Activated CD4-positive, alpha-beta T cell treated with anti-CD3 and anti-CD28 coated beads, Interleukin-2, amount 50 U/mL, for 48 hours (primary cell): ENCODE results near the gene TSC22D4.
A peak's percentile ranks its signal among the peaks of the same experiment; 100 is the strongest.

Source experiments
- DNase-seq, 2 experiments: peaks; one replicate each; pipeline ENCODE4 v3.0.0-alpha.2; 2020

TSC22D4 gene

GRCh38 chr7:100492738-100493475 is 13.9 kb upstream of the TSC22D4 start:
- no peak for DNase-seq

DNA sequence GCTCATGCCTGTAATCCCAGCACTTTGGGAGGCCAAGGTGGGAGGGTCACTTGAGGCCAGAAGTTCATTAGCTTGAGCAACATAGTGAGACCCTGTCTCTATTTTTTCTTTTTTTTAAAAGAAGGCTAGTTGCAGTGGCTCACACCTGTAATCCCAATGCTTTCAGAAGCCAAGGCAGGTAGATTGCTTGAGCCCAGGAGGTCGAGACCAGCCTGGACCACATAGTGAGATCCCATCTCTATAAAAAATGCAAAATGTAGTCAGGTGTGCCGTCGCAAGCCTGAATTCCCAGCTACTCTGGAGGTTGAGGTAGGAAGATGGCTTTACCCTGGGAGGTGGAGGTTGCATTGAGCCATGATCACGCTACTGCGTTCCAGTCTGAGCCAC is 12.2 kb upstream of the TSC22D4 start:
- DNase-seq: no peak

DNA sequence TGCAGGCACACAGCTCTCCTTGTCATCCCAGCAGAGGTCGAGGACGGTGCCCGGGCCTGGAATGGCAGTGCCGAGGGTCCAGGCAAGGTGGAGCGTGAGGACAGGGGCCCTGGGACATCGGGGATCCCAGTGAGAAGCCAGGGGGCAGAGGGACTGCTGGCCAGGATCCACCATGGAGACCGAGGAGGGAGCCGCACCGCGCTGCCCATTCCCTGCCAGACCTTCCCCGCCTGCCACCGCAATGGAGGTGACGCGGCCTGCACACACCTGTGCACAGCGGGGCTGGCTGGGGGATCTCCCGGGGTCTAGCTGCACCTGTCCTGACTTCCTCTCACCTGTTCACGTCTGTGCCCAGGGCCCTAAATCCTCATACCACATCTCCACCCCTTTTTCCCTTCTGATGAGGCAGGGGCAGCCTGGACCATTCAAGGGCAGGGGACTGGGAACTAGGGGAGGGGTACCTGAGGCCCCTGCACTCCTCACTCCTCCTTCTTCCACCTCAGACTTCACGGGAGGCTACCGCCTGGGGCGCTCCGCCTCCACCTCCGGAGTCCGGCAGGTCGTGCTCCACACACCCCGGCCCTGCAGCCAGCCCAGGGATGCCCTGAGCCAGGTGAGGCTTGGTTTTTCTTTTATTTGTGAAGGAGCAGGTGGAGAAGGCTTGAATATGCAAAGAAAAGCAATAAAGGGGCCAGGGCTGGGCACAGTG is 11.6 kb upstream of the TSC22D4 start:
- DNase-seq: no peak

DNA sequence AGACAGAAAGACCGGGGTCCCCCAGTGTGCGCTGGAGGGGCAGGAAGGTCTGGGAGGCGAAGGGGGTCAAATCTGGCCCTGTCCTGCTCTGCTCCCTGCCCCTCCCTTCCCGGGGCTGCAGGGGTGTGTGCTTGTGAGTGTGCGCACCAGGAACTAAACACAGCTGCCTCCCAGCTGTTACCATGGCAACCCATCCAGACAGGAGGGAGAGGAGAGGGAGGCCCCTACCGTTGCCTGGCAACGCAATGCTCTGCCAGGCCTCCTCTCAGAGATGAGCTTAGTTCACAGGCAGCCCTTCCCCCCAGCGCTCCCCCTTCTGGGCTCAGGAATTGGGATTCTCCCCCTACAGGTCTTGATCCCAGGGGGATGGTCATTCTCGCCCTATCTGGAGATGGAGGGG is 10.8 kb upstream of the TSC22D4 start:
- peak in 1 of 2 experiments; percentile 39 for DNase-seq

GRCh38 chr7:100489121-100489520 is 10.1 kb upstream of the TSC22D4 start:
- DNase-seq: no peak

DNA sequence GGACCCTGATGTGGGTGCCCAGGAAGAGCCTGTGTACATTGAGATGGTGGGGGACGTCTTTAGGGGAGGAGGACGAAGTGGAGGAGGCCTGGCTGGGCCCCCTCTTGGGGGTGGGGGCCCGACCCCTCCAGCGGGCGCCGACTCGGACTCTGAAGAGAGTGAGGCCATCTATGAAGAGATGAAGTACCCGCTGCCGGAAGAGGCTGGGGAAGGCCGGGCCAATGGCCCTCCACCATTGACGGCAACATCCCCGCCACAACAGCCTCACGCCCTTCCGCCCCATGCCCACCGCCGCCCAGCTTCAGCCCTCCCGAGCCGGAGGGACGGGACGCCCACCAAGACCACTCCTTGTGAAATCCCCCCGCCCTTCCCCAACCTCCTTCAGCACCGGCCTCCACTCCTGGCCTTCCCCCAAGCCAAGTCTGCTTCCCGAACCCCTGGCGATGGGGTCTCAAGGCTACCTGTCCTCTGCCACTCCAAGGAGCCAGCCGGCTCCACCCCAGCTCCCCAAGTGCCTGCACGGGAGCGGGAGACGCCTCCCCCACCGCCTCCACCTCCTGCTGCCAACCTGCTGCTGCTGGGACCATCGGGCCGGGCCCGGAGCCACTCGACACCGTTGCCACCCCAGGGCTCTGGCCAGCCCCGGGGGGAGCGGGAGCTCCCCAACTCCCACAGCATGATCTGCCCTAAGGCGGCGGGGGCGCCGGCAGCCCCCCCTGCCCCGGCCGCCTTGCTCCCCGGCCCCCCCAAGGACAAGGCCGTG is 9.5 kb upstream of the TSC22D4 start:
- no peak for DNase-seq

DNA sequence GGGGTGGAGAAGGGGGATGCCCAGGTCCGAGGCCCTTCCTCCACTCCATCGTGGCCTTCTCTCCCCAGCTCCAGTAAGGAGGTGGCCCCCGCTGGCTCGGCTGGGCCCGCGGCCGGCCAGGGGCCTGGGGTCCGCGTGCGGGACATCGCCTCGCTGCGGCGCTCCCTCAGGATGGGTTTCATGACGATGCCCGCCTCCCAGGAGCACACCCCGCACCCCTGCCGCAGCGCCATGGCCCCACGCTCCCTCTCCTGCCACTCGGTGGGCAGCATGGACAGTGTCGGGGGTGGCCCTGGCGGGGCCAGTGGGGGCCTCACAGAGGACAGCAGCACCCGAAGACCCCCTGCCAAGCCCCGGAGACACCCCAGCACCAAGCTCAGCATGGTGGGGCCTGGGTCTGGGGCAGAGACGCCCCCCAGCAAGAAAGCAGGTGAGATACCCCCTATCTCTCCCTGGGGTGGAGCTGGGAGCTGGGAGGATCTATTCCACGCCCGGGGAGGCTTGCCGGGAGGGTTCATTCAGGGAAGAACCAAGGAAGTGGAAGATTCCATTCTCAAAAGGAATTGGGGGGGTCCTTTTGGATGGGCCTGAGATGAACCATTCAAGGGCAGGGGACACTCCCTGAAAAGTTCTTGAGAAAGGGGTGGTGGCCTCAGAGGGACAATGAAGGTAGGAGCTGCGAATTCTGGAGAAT is 7.9 kb upstream of the TSC22D4 start:
- DNase-seq: no peak

GRCh38 chr7:100486111-100486636 is 7.2 kb upstream of the TSC22D4 start:
- DNase-seq: no peak

DNA sequence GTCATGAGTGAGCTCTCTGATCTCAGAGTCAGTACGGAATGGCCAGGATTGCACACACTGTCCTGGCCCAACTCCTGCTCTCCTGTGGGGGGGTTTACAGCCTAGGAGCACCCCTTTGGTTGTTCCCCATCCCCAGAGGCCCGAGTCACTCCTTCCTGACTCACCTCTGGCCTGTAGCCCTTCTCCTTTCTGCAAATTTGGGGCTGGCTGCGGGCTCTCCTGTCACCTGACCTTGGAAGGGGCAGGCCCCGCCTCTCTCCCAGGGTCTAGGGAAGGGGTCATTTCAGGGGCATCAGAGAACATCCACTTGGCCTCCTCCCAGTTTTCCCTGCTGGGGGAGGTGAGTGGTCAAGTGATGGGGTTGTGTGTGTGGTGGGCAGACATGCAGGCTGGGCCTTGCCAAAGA is 6.5 kb upstream of the TSC22D4 start:
- DNase-seq: no peak

DNA sequence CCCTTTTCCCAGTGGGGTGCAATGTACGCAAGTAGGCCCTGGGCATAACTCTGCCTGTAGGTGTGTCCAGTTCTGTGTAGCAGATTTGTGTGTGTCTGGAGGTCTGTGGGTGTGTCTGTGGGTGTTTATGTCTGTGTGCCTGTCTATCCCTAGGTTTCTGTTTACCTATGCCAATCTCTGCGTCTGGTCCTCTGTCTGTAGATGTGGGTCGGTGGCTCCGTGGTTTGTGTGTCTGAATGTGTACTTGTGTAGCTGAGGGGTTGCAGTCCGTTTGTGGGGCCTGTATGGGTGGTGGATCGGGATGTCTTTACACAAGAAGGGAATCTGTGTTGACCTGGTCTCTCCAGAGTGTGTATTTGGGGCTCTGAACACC is 5.6 kb upstream of the TSC22D4 start:
- no peak for DNase-seq

GRCh38 chr7:100483722-100484672 is 5.0 kb upstream of the TSC22D4 start, which contains the start of gene NYAP1:
Gene NYAP1 (plus strand): TSS chr7:100483927. CDS start chr7:100485312, 1,385 bp downstream.
- peak; percentile 46 to 51 for DNase-seq

- DNase-seq: peak; percentile 84
Measured at GRCh38 chr7:100483090-100483721, 4.2 kb upstream of the TSC22D4 start.

DNA sequence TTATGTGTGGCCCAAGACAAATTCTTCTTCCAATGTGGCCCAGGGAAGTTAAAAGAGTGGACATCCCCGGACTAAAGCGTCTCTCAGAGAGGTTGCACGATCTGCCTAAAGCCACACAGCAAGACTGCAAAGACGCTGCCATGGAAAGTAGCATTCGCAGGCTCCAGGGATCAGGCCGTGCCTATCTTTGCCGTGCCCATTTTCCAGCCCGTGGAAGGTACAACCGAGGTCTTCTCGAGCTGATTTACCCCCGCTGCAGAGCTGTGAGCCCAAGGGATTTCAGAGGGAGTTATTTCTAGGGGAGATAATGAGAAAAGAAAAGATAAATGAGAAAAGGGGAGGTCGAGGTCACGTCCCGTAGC is 3.7 kb upstream of the TSC22D4 start:
- DNase-seq: no peak

DNA sequence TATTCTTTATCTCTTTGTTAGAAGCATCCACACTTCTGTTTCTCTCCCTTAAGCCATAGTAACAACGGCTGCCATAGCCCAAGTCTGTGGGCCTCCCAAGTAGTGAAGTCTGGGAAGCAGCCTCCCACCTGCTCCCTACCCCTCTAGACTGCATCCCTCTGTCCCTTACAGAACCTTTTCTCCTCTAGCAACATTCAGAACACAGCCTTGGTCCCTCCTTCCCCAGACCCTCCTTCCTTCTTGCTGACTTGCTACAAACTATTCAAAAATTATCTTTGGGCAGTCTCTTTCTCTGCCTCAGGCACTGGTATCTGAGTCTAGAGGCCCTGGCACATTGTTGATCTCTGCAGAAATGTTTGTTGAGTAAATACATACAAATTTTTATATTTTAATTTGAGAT is 2.5 kb upstream of the TSC22D4 start:
- no peak for DNase-seq

DNA sequence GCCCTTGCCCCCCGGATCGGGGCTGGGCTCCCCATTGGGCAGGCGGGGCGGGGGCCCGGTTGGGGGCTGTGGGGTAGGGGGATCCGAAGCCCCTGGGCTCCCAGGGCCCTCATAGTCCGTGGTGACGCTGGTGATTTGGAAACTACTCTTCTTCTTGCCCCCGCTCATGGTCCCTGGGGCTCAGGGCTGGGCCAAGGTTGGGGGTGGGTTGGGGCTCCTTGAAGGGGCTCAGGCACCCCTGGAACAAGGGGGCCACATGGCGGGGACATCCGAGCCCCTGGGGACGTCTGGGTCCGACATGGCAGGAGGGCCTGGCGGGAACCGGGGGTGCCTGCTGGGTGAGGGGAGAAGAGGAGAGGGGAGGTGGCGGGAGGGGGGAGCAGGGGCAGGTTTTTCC is 1.1 kb downstream of the TSC22D4 start:
- peak in 1 of 2 experiments; percentile 28 for DNase-seq

GRCh38 chr7:100476903-100477870 is 1.8 kb downstream of the TSC22D4 start:
- DNase-seq: peak; percentile 58 to 69

DNA sequence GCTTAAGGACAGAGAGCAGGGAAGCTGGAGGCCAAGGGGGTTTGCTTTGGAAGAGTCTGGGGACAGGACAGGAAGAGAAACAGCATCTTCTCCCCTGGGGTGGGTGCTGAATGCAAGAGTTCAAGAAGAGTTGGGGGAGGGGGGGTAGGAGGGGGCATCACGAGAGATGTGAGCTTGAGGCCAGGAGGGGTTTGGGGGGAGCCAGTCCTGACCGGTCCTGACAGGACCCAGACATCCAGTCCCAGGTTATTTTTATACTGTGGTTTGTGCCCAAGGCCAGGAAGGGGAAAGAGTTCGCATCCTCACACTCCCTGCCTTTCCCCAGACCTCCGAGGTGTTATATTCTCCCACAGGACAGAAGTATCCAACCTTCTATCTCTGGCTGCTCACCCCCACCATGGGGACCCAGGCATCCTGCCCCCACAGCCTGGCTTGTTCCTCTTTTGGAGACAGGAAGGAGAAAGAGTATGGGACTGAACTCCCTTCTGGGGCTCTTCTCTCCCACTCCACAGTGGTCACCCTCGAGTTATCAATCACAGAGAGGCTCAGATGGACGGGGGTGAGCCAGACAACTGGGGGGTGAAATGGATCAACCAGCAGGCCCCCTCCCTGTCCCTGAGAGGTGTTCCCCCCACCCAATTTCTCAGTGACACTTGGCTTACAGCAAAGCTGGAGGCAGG is 2.8 kb downstream of the TSC22D4 start:
- DNase-seq: no peak

GRCh38 chr7:100475549-100475948 is 3.5 kb downstream of the TSC22D4 start:
- DNase-seq: peak in 1 of 2 experiments; percentile 24

DNA sequence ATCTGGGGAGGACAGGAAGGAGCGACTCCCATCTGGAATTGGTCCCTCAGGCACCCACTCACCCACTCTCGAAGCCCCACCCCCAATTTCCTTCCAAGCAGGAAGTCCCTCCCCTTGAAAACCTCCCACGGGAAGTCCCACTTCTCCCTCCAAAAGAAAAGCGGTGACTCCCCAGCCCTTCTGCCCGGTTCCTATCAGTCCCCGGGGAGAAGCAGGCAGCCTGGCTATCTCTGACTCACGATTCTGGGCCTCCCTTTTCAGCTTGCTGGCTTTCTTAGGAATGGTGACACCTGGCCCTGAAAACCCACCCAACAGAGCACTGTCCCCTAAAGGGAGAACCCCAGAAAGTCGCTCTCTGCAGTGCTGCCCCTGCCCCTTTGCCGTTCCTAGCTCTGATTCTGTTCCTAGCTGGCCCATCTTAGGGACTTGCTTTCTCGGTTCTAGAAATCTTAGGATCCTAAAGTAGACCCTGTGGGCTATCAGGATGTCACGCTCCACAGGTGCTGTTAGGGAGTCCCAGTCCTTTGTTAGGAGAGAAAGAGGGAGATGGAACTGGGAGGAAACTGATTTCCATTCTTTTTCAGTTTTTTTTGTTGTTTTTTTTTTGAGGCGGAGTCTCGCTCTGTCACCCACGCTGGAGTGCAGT is 6.0 kb downstream of the TSC22D4 start:
- peak in 1 of 2 experiments; percentile 32 for DNase-seq
